ENCODE results near the gene ANKRD29.

The ANKRD29 gene

DNA sequence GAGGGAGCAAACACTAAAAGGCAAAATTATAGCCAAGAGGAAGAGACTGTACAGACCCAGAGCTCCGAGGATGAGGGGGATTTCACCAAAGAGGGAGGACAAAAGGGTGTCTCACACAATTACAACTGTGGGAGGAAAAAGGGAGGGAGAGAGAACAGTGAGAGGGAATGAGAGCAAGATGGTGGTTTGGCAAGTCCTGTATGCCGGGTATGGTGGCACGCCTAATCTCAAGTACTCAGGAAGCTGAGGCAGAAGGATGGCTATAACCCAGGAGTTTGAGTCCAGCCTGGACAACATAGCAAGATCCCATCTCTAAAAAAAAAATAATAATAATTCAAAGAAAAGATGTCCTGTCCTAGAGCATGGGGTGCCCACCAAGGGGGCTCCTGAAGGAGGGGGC, 110.7 kb downstream of the ANKRD29 start:
- DNase-seq = no peak

DNA sequence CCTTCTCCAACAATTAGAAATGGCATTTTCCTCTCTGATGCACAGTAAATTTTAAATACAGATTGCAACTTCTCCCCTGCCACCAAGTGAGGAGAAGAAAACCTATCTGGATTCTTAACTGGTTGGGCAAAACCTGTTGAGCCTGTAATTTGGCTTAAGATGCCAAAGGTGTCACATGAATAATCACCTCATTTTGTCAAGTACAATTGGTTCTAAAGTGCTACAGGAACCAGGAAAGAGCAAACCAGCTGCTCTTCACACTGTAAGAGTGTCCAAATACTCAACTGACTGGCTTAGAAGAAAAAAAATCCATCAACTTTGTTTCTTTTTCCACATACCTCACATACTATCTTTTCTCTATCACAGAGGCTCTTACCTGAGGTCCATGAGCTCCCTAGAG, 111.8 kb downstream of the ANKRD29 start:
- DNase-seq = no peak

Data from NCI-H1436 treated with DMSO at 0.1 percent for 48 hours (cell line).